Neutrophil (primary cell): ENCODE measurements around the gene ADGRG4.
"Not testable (repeated sequence)": the region's sequence is repeated elsewhere in the genome, so short reads cannot be mapped to it uniquely, and the experiment has no call there.

ENCODE experiments used
- H3K27ac ChIP-seq: fragments of 200-600 bp; sonication (generic); 2 replicates; pipeline ENCODE4 v1.5.1; 2016; ENCODE audit warnings: mild to moderate bottlenecking, moderate library complexity
- H3K27me3 ChIP-seq: fragments of 200-600 bp; sonication (generic); 2 replicates; pipeline ENCODE4 v1.6.0; 2016; ENCODE audit warnings: mild to moderate bottlenecking
- H3K36me3 ChIP-seq: fragments of 200-600 bp; sonication (generic); 2 replicates; pipeline ENCODE4 v1.5.1; 2017
- H3K4me1 ChIP-seq, 2 experiments: fragments of 200-600 bp in 1 of 2; sonication (generic) in 1 of 2; 1 replicate in 1 of 2; 2 replicates in 1 of 2; pipeline versions ENCODE4 v1.5.1 to v1.6.1; 2013 to 2016; ENCODE audit warnings: low read depth in 1 of 2, low read length in 1 of 2, mild to moderate bottlenecking in 1 of 2, moderate library complexity in 1 of 2; ENCODE audit not compliant: control insufficient read depth in 1 of 2, insufficient read depth in 1 of 2
- H3K4me3 ChIP-seq, 2 experiments: fragments of 200-600 bp in 1 of 2; sonication (generic) in 1 of 2; 1 replicate in 1 of 2; 2 replicates in 1 of 2; pipeline ENCODE4 v1.5.1; 2013 to 2016; ENCODE audit warnings: low read depth in 1 of 2, low read length in 1 of 2, mild to moderate bottlenecking in 1 of 2, moderate library complexity in 1 of 2
- H3K9me3 ChIP-seq: fragments of 200-600 bp; sonication (generic); 2 replicates; pipeline ENCODE4 v1.5.1; 2016
- TF ChIP-seq, protein P1 (sequence below): fragments of 200-600 bp; sonication (generic); IDR thresholded peaks from 2 replicates; pipeline ENCODE4 v1.5.1; 2016; ENCODE audit warnings: antibody characterized with exemption

ADGRG4 gene, protein sequence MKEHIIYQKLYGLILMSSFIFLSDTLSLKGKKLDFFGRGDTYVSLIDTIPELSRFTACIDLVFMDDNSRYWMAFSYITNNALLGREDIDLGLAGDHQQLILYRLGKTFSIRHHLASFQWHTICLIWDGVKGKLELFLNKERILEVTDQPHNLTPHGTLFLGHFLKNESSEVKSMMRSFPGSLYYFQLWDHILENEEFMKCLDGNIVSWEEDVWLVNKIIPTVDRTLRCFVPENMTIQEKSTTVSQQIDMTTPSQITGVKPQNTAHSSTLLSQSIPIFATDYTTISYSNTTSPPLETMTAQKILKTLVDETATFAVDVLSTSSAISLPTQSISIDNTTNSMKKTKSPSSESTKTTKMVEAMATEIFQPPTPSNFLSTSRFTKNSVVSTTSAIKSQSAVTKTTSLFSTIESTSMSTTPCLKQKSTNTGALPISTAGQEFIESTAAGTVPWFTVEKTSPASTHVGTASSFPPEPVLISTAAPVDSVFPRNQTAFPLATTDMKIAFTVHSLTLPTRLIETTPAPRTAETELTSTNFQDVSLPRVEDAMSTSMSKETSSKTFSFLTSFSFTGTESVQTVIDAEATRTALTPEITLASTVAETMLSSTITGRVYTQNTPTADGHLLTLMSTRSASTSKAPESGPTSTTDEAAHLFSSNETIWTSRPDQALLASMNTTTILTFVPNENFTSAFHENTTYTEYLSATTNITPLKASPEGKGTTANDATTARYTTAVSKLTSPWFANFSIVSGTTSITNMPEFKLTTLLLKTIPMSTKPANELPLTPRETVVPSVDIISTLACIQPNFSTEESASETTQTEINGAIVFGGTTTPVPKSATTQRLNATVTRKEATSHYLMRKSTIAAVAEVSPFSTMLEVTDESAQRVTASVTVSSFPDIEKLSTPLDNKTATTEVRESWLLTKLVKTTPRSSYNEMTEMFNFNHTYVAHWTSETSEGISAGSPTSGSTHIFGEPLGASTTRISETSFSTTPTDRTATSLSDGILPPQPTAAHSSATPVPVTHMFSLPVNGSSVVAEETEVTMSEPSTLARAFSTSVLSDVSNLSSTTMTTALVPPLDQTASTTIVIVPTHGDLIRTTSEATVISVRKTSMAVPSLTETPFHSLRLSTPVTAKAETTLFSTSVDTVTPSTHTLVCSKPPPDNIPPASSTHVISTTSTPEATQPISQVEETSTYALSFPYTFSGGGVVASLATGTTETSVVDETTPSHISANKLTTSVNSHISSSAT (N-terminal part only)

DNA sequence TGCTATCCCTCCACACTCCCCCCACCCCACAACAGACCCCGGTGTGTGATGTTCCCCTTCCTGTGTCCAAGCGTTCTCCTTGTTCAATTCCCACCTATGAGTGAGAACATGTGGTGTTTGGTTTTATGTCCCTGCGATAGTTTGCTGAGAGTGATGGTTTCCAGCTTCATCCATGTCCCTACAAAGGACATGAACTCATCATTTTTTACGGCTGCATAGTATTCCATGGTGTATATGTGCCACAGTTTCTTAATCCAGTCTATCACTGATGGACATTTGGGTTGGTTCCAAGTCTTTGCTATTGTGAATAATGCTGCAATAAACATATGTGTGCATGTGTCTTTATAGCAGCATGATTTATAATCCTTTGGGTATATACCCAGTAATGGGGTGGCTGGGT, at the start of gene ADGRG4:
Gene ADGRG4 (plus strand): TSS at position 243 of the 400 bp plus-strand sequence. CDS start 7,815 bp downstream, outside the sequence.
- H3K27ac ChIP-seq, H3K36me3 ChIP-seq, H3K9me3 ChIP-seq, H3K4me3 ChIP-seq, H3K4me1 ChIP-seq, H3K27me3 ChIP-seq: not testable (repeated sequence)

DNA sequence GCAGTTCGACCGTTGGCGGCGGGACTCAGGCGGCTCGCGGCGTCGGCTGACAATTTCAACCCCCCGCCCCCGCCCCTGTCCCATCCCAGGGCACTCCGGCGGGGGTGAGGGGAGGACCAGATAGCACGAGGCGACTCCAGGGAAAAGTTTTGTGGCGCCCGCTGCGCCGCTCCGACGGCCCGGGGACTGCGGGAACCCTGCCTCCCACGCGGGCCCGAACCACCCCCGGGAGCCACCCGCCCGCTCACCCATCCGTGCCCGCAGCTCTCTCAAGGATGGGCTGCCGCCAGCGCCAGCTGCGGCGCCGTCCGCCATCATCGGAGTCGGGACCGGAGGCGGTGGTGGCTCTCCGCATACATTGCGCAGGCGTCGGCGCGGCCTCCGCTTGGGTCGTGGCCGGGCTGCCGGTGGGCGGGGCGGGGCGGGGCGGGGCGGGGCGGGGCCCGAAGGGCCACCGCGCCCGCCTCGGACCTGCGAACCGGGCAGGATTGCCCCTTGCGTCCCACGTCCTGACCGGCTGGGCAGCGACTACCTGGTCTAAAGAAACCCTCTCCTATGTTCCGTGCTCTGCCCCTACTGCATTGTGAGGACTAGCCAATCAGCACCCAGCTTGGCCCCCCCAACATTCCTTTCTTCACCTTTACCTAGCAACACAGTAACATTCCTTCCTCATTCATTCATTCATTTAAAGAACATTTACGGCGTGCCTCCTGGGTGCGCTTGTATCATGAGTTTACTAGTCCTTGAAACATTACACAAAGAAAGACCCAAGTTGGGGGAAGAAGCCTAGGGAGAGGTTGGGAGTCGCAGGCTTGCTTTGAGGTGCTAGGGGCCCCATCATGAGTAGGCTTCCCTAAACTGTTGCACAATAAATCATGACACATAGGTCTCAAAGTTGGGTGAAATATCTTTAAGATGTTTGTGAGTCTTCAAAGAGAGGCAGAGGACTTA, 49.4 kb upstream of the ADGRG4 start, which contains the start of gene MAP7D3:
Gene MAP7D3 (minus strand): TSS at position 360 of the 951 bp plus-strand sequence. CDS start 42 bp downstream, at position 318.
- H3K27me3 ChIP-seq, result peaks cover 13% of the 10 kb centered on the region
- H3K4me1 ChIP-seq, result peaks cover 4 to 6% of the 10 kb centered on the region in 2 experiments
- H3K27ac ChIP-seq, result no peak within 1 kb of the TSS
- H3K36me3 ChIP-seq, result no peaks in the 10 kb centered on the region
- TF ChIP-seq, protein P1, sequence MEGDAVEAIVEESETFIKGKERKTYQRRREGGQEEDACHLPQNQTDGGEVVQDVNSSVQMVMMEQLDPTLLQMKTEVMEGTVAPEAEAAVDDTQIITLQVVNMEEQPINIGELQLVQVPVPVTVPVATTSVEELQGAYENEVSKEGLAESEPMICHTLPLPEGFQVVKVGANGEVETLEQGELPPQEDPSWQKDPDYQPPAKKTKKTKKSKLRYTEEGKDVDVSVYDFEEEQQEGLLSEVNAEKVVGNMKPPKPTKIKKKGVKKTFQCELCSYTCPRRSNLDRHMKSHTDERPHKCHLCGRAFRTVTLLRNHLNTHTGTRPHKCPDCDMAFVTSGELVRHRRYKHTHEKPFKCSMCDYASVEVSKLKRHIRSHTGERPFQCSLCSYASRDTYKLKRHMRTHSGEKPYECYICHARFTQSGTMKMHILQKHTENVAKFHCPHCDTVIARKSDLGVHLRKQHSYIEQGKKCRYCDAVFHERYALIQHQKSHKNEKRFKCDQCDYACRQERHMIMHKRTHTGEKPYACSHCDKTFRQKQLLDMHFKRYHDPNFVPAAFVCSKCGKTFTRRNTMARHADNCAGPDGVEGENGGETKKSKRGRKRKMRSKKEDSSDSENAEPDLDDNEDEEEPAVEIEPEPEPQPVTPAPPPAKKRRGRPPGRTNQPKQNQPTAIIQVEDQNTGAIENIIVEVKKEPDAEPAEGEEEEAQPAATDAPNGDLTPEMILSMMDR, result no peak
- peak within 1 kb of the TSS; percentile 62 to 69 for H3K4me3 ChIP-seq
- no peaks in the 10 kb centered on the region for H3K9me3 ChIP-seq

DNA sequence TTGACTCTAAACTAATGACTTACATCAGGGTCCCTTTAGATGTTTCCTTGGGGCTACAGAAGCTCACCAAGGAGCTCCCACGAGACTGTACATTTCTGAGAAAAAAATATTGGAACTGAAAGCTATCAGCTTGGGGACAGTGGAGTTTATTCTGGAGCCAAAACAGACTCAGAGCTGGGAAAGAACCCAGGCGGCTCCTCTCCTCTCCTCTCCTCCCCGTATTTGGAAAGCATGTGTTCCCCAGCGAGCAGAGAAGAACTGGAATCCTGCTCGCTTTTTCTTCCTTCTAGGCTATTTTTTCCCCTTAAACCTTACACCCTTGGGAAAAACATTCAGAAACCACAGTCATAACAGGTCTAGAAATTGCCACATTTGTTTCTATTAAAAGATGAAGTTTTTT, 45.2 kb upstream of the ADGRG4 start:
- peaks cover 2% of the 10 kb centered on the region for H3K27me3 ChIP-seq
- H3K9me3 ChIP-seq, result no peaks in the 10 kb centered on the region
- no peak overlapping the region for H3K27ac ChIP-seq
- H3K36me3 ChIP-seq, result no peaks in the 10 kb centered on the region
- H3K4me1 ChIP-seq, result peaks cover under 1 to 8% of the 10 kb centered on the region in 2 experiments
- no peak overlapping the region for H3K4me3 ChIP-seq
- TF ChIP-seq, protein P1, result no peak

DNA sequence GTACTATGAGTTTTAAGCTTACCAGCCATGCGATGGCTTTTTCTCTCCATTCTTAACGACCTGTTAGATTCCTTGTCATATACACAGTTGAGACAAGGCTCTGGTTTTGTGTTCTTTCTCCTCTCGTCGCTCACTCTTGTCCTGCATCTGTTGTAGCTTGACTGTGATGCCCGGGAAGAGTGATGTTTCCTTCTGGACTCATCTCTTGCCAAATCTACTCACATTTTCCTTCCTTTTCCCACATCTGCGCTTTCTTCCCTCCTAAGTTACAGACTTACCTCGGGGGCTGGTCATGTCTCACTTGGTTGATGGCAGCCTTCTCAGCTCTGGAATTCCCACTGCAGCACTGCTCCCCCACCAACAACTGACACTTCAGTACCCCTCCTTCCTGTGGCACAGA, 44.7 kb upstream of the ADGRG4 start:
- Histone ChIP-seq H3K27me3 (no peaks in the 10 kb centered on the region), H3K36me3 (no peaks in the 10 kb centered on the region), H3K27ac (no peak overlapping the region), H3K9me3 (no peaks in the 10 kb centered on the region), H3K4me1 (peaks cover 0 to 6% of the 10 kb centered on the region in 2 experiments), H3K4me3 (no peak overlapping the region)
- TF ChIP-seq, protein P1, result no peak

DNA sequence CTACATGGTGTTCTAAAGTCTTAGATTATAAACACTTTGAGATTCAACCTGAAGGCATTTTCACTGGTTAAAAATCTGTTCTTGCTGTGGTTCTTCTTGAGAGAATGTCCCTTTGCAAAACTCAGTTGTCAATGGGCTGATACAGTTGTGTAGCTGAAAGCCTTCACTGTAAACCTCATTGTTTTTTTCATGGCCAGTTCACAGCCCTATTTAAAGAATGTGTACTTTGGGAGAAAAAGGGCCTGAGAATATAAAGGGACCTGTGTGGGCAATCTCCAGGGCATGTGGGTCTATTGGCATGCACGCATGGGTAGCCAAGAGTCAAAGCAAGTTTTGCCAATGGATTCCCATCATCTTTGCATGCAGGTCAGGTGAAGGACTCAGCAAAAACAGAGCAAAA, 41.8 kb upstream of the ADGRG4 start:
- no peaks in the 10 kb centered on the region for H3K9me3 ChIP-seq
- H3K27ac ChIP-seq, result no peak overlapping the region
- no peaks in the 10 kb centered on the region for H3K36me3 ChIP-seq
- H3K4me3 ChIP-seq, result no peak overlapping the region
- TF ChIP-seq, protein P1, result no peak
- H3K4me1 ChIP-seq, result peaks cover 0 to 6% of the 10 kb centered on the region in 2 experiments
- H3K27me3 ChIP-seq, result no peaks in the 10 kb centered on the region
